ENCODE measurements around the gene MSX1. TPM values are rescaled to one million over a fixed set of nuclear protein-coding genes. Genes with fewer than 3 reads are reported as not detected.

MSX1 gene
- total and polyA plus RNA-seq, 4 donors, result 3.8 to 14.5 (median 4.7) TPM

GRCh38 chr4:4837316-4837715 is 22.1 kb upstream of the MSX1 start:
- Histone ChIP-seq H3K4me3 (ENCODE audit: low read length in 2 of 2) (no peak overlapping the region), H3K4me1 (ENCODE audit: control insufficient read depth in 1 of 2, insufficient read depth in 2 of 2, low read length in 2 of 2) (no peaks in the 10 kb centered on the region), H3K27ac (ENCODE audit: low read depth in 1 of 2, low read length in 2 of 2) (no peak overlapping the region), H3K36me3 (ENCODE audit: control insufficient read depth in 1 of 2, insufficient read depth in 2 of 2, low read length in 1 of 2) (no peaks in the 10 kb centered on the region), H3K27me3 (ENCODE audit: control insufficient read depth in 1 of 2, insufficient read depth in 2 of 2, low read length in 1 of 2) (no peaks in the 10 kb centered on the region), H3K9me3 (ENCODE audit: control insufficient read depth, low read length) (no peaks in the 10 kb centered on the region)
- intact Hi-C loops (cut with DNase I), result no loop called here
- ATAC-seq (ENCODE audit: low FRiP score) (no peak), DNase-seq (no peak)
- 42 to 51% methylated on average over 2 of the region's 2 CpGs for WGBS, 2 donors

- Histone ChIP-seq H3K27ac (ENCODE audit: low read depth in 1 of 2, low read length in 2 of 2) (no peak overlapping the region), H3K4me1 (ENCODE audit: control insufficient read depth in 1 of 2, insufficient read depth in 2 of 2, low read length in 2 of 2) (no peaks in the 10 kb centered on the region), H3K9me3 (ENCODE audit: control insufficient read depth, low read length) (no peaks in the 10 kb centered on the region), H3K4me3 (ENCODE audit: low read length in 2 of 2) (no peak overlapping the region), H3K27me3 (ENCODE audit: control insufficient read depth in 1 of 2, insufficient read depth in 2 of 2, low read length in 1 of 2) (no peaks in the 10 kb centered on the region), H3K36me3 (ENCODE audit: control insufficient read depth in 1 of 2, insufficient read depth in 2 of 2, low read length in 1 of 2) (no peaks in the 10 kb centered on the region)
- DNase-seq (no peak), ATAC-seq (ENCODE audit: low FRiP score) (no peak)
- 65 to 68% methylated on average over 13 of the region's 13 CpGs for WGBS, 2 donors
- intact Hi-C loops (cut with DNase I), result no loop called here
Measured at GRCh38 chr4:4838051-4838935, 21.2 kb upstream of the MSX1 start.

GRCh38 chr4:4838936-4839810 is 20.3 kb upstream of the MSX1 start:
- Histone ChIP-seq H3K4me1 (ENCODE audit: control insufficient read depth in 1 of 2, insufficient read depth in 2 of 2, low read length in 2 of 2) (no peaks in the 10 kb centered on the region), H3K9me3 (ENCODE audit: control insufficient read depth, low read length) (no peaks in the 10 kb centered on the region), H3K27me3 (ENCODE audit: control insufficient read depth in 1 of 2, insufficient read depth in 2 of 2, low read length in 1 of 2) (no peaks in the 10 kb centered on the region), H3K36me3 (ENCODE audit: control insufficient read depth in 1 of 2, insufficient read depth in 2 of 2, low read length in 1 of 2) (no peaks in the 10 kb centered on the region), H3K27ac (ENCODE audit: low read depth in 1 of 2, low read length in 2 of 2) (no peak overlapping the region), H3K4me3 (ENCODE audit: low read length in 2 of 2) (no peak overlapping the region)
- intact Hi-C loops (cut with DNase I), result no loop called here
- ATAC-seq (ENCODE audit: low FRiP score) (no peak), DNase-seq (no peak)
- WGBS, 2 donors, result 77 to 82% methylated on average over 16 of the region's 16 CpGs

- WGBS, 2 donors, result 53 to 62% methylated on average over 9 of the region's 9 CpGs
- no peak overlapping the region for H3K4me3 ChIP-seq (ENCODE audit: low read length in 2 of 2)
- H3K27ac ChIP-seq (ENCODE audit: low read depth in 1 of 2, low read length in 2 of 2), result no peak overlapping the region
- intact Hi-C loops (cut with DNase I), result no loop called here
- H3K27me3 ChIP-seq (ENCODE audit: control insufficient read depth in 1 of 2, insufficient read depth in 2 of 2, low read length in 1 of 2), result no peaks in the 10 kb centered on the region
- DNase-seq, result no peak
- no peaks in the 10 kb centered on the region for H3K36me3 ChIP-seq (ENCODE audit: control insufficient read depth in 1 of 2, insufficient read depth in 2 of 2, low read length in 1 of 2)
- no peaks in the 10 kb centered on the region for H3K4me1 ChIP-seq (ENCODE audit: control insufficient read depth in 1 of 2, insufficient read depth in 2 of 2, low read length in 2 of 2)
- no peak for ATAC-seq (ENCODE audit: low FRiP score)
- H3K9me3 ChIP-seq (ENCODE audit: control insufficient read depth, low read length), result no peaks in the 10 kb centered on the region
Measured at GRCh38 chr4:4840351-4840750, 19.1 kb upstream of the MSX1 start.

GRCh38 chr4:4841156-4841555 is 18.3 kb upstream of the MSX1 start:
- intact Hi-C loops (cut with DNase I), result no loop called here
- Histone ChIP-seq H3K36me3 (ENCODE audit: control insufficient read depth in 1 of 2, insufficient read depth in 2 of 2, low read length in 1 of 2) (no peaks in the 10 kb centered on the region), H3K9me3 (ENCODE audit: control insufficient read depth, low read length) (no peaks in the 10 kb centered on the region), H3K4me3 (ENCODE audit: low read length in 2 of 2) (no peak overlapping the region), H3K27me3 (ENCODE audit: control insufficient read depth in 1 of 2, insufficient read depth in 2 of 2, low read length in 1 of 2) (no peaks in the 10 kb centered on the region), H3K27ac (ENCODE audit: low read depth in 1 of 2, low read length in 2 of 2) (no peak overlapping the region), H3K4me1 (ENCODE audit: control insufficient read depth in 1 of 2, insufficient read depth in 2 of 2, low read length in 2 of 2) (no peaks in the 10 kb centered on the region)
- DNase-seq (no peak), ATAC-seq (ENCODE audit: low FRiP score) (no peak)
- WGBS, 2 donors, result 90 to 92% methylated on average over 9 of the region's 9 CpGs

GRCh38 chr4:4842476-4843441 is 16.7 kb upstream of the MSX1 start:
- ATAC-seq (ENCODE audit: low FRiP score), result no peak
- no peak overlapping the region for H3K4me3 ChIP-seq (ENCODE audit: low read length in 2 of 2)
- no peaks in the 10 kb centered on the region for H3K36me3 ChIP-seq (ENCODE audit: control insufficient read depth in 1 of 2, insufficient read depth in 2 of 2, low read length in 1 of 2)
- no peaks in the 10 kb centered on the region for H3K27me3 ChIP-seq (ENCODE audit: control insufficient read depth in 1 of 2, insufficient read depth in 2 of 2, low read length in 1 of 2)
- 91% methylated on average over 15 of the region's 15 CpGs for WGBS, 2 donors
- no peaks in the 10 kb centered on the region for H3K4me1 ChIP-seq (ENCODE audit: control insufficient read depth in 1 of 2, insufficient read depth in 2 of 2, low read length in 2 of 2)
- intact Hi-C loops (cut with DNase I), result no loop called here
- H3K27ac ChIP-seq (ENCODE audit: low read depth in 1 of 2, low read length in 2 of 2), result no peak overlapping the region
- no peaks in the 10 kb centered on the region for H3K9me3 ChIP-seq (ENCODE audit: control insufficient read depth, low read length)
- DNase-seq, result no peak

- H3K36me3 ChIP-seq (ENCODE audit: control insufficient read depth in 1 of 2, insufficient read depth in 2 of 2, low read length in 1 of 2), result no peaks in the 10 kb centered on the region
- H3K4me1 ChIP-seq (ENCODE audit: control insufficient read depth in 1 of 2, insufficient read depth in 2 of 2, low read length in 2 of 2), result no peaks in the 10 kb centered on the region
- no peak overlapping the region for H3K4me3 ChIP-seq (ENCODE audit: low read length in 2 of 2)
- ATAC-seq (ENCODE audit: low FRiP score) (no peak), DNase-seq (no peak)
- no peaks in the 10 kb centered on the region for H3K27me3 ChIP-seq (ENCODE audit: control insufficient read depth in 1 of 2, insufficient read depth in 2 of 2, low read length in 1 of 2)
- intact Hi-C loops (cut with DNase I), result no loop called here
- no peaks in the 10 kb centered on the region for H3K9me3 ChIP-seq (ENCODE audit: control insufficient read depth, low read length)
- no peak overlapping the region for H3K27ac ChIP-seq (ENCODE audit: low read depth in 1 of 2, low read length in 2 of 2)
- 51 to 57% methylated on average over 16 of the region's 16 CpGs for WGBS, 2 donors
Measured at GRCh38 chr4:4843635-4844291, 15.7 kb upstream of the MSX1 start.

GRCh38 chr4:4845027-4845426 is 14.4 kb upstream of the MSX1 start:
- DNase-seq, result no peak
- H3K36me3 ChIP-seq (ENCODE audit: control insufficient read depth in 1 of 2, insufficient read depth in 2 of 2, low read length in 1 of 2), result no peaks in the 10 kb centered on the region

More at GRCh38 chr4:4845027-4845426, 14.4 kb upstream of the MSX1 start:
- WGBS, 2 donors, result 88 to 96% methylated on average over 13 of the region's 13 CpGs
- Histone ChIP-seq H3K4me3 (ENCODE audit: low read length in 2 of 2) (no peak overlapping the region), H3K4me1 (ENCODE audit: control insufficient read depth in 1 of 2, insufficient read depth in 2 of 2, low read length in 2 of 2) (no peaks in the 10 kb centered on the region), H3K27me3 (ENCODE audit: control insufficient read depth in 1 of 2, insufficient read depth in 2 of 2, low read length in 1 of 2) (no peaks in the 10 kb centered on the region), H3K9me3 (ENCODE audit: control insufficient read depth, low read length) (no peaks in the 10 kb centered on the region), H3K27ac (ENCODE audit: low read depth in 1 of 2, low read length in 2 of 2) (no peak overlapping the region)
- ATAC-seq (ENCODE audit: low FRiP score), result no peak
- intact Hi-C loops (cut with DNase I), result no loop called here
